ENCODE results near the gene ZNF398.

- TF ChIP-seq PAX5 (IDR thresholded peaks at IDR 0.05; ENCODE audit: insufficient read depth, low read length, severe bottlenecking) (no peak), POLR2AphosphoS5 (IDR thresholded peaks at IDR 0.05; ENCODE audit: low read depth, low read length) (no peak), POLR2A (IDR thresholded peaks at IDR 0.05; ENCODE audit: low read depth, low read length) (no peak)
Observed at GRCh38 chr7:149156898-149157297, 9.6 kb downstream of the ZNF398 start.

Measured in GM12891 (cell line).